Measurements from ENCODE around the gene GALNT13. TPM values are rescaled to one million over a fixed set of nuclear protein-coding genes. Genes with fewer than 3 reads are reported as not detected.

The GALNT13 gene
- total RNA-seq, 1 donor from 2014 or later = 0.13 TPM

- no peak for DNase-seq (ENCODE audit: low spot score)
- intact Hi-C loops (cut with DNase I) = no loop called here
Measured at GRCh38 chr2:154381931-154382794, 510.4 kb downstream of the GALNT13 start.

- no peak for DNase-seq (ENCODE audit: low spot score)
- intact Hi-C loops (cut with DNase I) = no loop called here
Measured at GRCh38 chr2:154386186-154386585, 514.5 kb downstream of the GALNT13 start.

- intact Hi-C loops (cut with DNase I) = no loop called here
- DNase-seq (ENCODE audit: low spot score) = no peak
Measured at GRCh38 chr2:154391051-154391450, 519.3 kb downstream of the GALNT13 start.

- intact Hi-C loops (cut with DNase I) = no loop called here
- no peak for DNase-seq (ENCODE audit: low spot score)
Measured at GRCh38 chr2:154392256-154392655, 520.5 kb downstream of the GALNT13 start.

GRCh38 chr2:154394600-154394999, 522.9 kb downstream of the GALNT13 start:
- intact Hi-C loops (cut with DNase I) = no loop called here
- DNase-seq (ENCODE audit: low spot score) = no peak

GRCh38 chr2:154400563-154401290, 529.0 kb downstream of the GALNT13 start:
- DNase-seq (ENCODE audit: low spot score) = no peak
- intact Hi-C loops (cut with DNase I) = no loop called here

GRCh38 chr2:154402213-154402612, 530.5 kb downstream of the GALNT13 start:
- DNase-seq (ENCODE audit: low spot score) = no peak
- intact Hi-C loops (cut with DNase I) = no loop called here

GRCh38 chr2:154403242-154403790, 531.6 kb downstream of the GALNT13 start:
- intact Hi-C loops (cut with DNase I) = no loop called here
- no peak for DNase-seq (ENCODE audit: low spot score)

- intact Hi-C loops (cut with DNase I) = no loop called here
- DNase-seq (ENCODE audit: low spot score) = no peak
Measured at GRCh38 chr2:154408786-154409185, 537.1 kb downstream of the GALNT13 start.

GRCh38 chr2:154422251-154422650, 550.5 kb downstream of the GALNT13 start:
- no peak for DNase-seq (ENCODE audit: low spot score)
- intact Hi-C loops (cut with DNase I) = no loop called here

GRCh38 chr2:154425994-154426393, 554.3 kb downstream of the GALNT13 start:
- intact Hi-C loops (cut with DNase I) = no loop called here

GRCh38 chr2:154427453-154427852, 555.7 kb downstream of the GALNT13 start:
- DNase-seq (ENCODE audit: low spot score) = no peak

More at GRCh38 chr2:154425994-154426393, 554.3 kb downstream of the GALNT13 start:
- no peak for DNase-seq (ENCODE audit: low spot score)

GRCh38 chr2:154428022-154428421, 556.3 kb downstream of the GALNT13 start:
- intact Hi-C loops (cut with DNase I) = no loop called here
- DNase-seq (ENCODE audit: low spot score) = no peak

More at GRCh38 chr2:154427453-154427852, 555.7 kb downstream of the GALNT13 start:
- intact Hi-C loops (cut with DNase I) = no loop called here

- no peak for DNase-seq (ENCODE audit: low spot score)
- intact Hi-C loops (cut with DNase I) = no loop called here
Measured at GRCh38 chr2:154433010-154433409, 561.3 kb downstream of the GALNT13 start.

GRCh38 chr2:154437104-154437503, 565.4 kb downstream of the GALNT13 start:
- intact Hi-C loops (cut with DNase I) = no loop called here
- no peak for DNase-seq (ENCODE audit: low spot score)

- intact Hi-C loops (cut with DNase I) = no loop called here
- DNase-seq (ENCODE audit: low spot score) = no peak
Measured at GRCh38 chr2:154439156-154439555, 567.4 kb downstream of the GALNT13 start.

- no peak for DNase-seq (ENCODE audit: low spot score)
- intact Hi-C loops (cut with DNase I) = no loop called here
Measured at GRCh38 chr2:154443919-154444318, 572.2 kb downstream of the GALNT13 start.

- DNase-seq (ENCODE audit: low spot score) = no peak
- intact Hi-C loops (cut with DNase I) = no loop called here
Measured at GRCh38 chr2:154446324-154446723, 574.6 kb downstream of the GALNT13 start.

GRCh38 chr2:154447727-154448418, 576.2 kb downstream of the GALNT13 start:
- intact Hi-C loops (cut with DNase I) = no loop called here
- no peak for DNase-seq (ENCODE audit: low spot score)
